Effector CD8-positive, alpha-beta T cell (primary cell): ENCODE results near the gene DNPH1.
A peak's percentile ranks its signal among the peaks of the same experiment; 100 is the strongest.

Experiments used
- DNase-seq: peaks from one replicate; lab custom pipeline; 2025; lab: John Stamatoyannopoulos, UW

The DNPH1 gene

GRCh38 chr6:43263314-43264178 lies 34.3 kb upstream of the DNPH1 start:
- peak; percentile 46 for DNase-seq

DNA sequence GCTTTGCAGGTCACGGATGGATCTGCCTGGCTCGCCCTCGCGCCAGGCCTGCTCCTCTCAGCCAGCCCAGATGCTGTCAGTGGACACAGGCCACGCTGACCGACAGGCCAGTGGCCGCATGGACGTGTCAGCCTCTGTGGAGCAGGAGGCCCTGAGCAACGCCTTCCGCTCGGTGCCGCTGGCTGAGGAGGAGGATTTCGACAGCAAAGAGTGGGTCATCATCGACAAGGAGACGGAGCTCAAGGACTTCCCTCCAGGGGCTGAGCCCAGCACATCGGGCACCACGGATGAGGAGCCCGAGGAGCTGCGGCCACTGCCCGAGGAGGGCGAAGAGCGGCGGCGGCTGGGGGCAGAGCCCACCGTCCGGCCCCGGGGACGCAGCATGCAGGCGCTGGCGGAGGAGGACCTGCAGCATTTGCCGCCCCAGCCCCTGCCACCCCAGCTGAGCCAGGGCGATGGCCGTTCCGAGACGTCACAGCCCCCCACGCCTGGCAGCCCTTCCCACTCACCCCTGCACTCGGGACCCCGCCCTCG lies 33.6 kb upstream of the DNPH1 start:
- no peak for DNase-seq

DNA sequence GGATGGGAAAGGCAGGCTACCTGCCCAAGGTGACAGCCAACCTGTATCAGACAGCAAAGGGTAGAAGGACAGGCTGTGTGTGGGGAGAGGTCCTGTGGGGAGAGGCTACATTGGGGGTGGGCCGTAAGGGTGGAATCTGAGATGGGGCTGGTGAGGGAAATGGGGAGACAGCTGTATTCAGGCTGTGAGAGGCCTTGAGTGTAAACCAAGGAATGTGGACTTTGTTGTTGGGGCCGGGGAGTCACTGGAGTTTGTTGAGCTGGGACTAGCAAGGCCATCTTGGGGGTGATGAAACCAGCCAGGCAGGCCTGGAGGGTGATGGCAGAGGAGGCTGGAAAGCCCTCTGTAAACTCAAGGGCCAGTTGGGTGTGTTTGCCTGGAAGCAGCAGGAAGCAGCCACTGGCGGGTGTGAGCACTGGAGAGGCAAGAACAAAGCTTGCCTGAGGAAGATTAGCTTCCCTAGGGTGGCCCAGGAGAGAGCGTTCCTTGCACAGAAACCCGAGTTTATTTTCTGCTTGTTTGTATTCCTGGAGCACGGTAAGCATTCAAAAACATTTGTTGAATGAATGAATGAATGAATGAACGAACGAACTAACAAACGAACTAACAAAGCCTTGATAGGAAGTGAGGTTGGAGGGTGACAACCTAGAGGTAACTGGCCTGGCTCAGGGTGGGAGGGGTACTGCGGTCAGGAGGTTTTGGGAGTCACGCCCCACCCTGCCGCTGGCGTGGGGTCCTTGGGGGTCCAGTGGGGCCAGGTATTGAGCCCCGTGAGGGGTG lies 32.9 kb upstream of the DNPH1 start:
- no peak for DNase-seq

GRCh38 chr6:43261198-43261597 lies 31.9 kb upstream of the DNPH1 start:
- no peak for DNase-seq

GRCh38 chr6:43260791-43261190 lies 31.5 kb upstream of the DNPH1 start:
- DNase-seq = no peak

GRCh38 chr6:43258807-43259686 lies 29.8 kb upstream of the DNPH1 start:
- DNase-seq = no peak

DNA sequence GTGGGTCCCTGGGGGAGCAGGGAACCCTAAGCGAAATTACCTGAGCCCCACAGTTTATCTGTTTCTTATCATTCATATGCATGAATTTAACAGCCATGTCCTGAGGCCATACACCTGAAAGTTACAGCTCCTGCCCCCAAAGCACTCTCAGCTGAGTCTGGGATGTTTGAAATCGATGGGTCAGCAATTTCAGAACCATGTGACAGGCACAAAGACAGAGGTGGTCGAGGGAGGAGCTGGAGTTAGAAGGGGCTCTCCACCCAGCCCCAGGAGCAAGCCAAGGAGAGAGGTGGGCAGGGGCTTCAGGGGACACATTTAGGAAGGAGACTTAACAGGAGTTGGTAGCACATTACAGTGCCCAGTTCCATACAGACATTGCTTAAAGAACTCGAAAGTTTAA lies 28.9 kb upstream of the DNPH1 start:
- DNase-seq = no peak

- no peak for DNase-seq
Observed at GRCh38 chr6:43257367-43258145, 28.3 kb upstream of the DNPH1 start.

DNA sequence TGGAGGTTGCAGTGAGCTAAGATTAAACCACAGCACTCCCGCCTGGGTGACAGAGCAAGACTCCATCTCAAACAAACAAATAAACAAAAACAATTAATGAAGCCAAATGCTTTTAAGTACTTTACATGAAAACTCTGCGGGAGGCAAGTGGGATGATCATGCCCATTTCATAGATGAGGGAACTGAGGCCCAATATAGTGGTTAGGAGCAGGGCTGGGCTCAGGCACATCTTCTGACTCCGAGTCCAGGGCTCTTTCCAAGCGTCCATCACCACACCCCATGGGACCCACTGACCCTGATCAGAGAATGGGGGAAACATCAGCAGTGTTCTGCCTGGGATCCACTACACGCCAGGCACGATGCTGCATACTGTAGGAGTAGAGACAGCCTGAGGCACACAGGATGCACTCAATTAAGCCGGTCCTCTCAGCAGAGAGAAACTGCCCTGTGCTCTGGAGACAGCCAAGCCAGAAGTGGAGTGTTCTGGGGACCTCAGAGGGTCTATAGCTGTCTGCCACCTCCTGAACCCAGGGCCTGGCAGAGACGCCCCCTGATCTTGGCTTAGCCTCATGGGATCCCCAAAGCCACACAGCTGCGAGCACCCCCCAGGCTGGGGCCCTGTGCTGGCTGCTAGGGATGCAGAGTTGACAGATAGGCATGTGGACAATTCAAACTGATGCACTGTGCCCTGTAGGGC lies 27.5 kb upstream of the DNPH1 start:
- DNase-seq = no peak

DNA sequence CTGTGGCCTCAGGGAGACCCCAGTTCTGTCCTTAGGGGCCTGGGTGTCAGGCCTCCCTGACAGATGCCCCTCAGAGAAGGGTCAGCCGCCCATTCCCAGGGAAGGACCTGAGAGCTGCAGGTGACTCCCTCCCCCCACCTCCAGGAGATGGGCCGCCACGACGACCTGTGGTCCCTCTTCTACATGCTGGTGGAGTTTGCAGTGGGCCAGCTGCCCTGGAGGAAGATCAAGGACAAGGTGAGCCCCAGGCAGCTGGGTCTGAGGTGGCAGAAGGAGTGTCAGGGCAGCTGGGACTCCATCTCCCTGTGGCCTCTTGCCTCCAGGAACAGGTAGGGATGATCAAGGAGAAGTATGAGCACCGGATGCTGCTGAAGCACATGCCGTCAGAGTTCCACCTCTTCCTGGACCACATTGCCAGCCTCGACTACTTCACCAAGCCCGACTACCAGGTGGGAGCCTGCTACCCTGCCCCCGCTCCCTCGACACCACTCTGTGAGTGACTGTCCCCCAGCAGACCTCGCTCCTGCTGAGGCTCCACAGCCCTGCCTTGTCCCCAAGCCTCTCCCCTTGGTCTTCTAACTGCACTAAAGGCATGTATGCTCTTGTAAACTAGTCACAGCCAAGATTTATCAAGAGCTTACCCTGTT lies 26.2 kb upstream of the DNPH1 start:
- no peak for DNase-seq

GRCh38 chr6:43254846-43255245 lies 25.6 kb upstream of the DNPH1 start:
- no peak for DNase-seq

- no peak for DNase-seq
Observed at GRCh38 chr6:43254138-43254817, 25.0 kb upstream of the DNPH1 start.

GRCh38 chr6:43253401-43253800 lies 24.1 kb upstream of the DNPH1 start:
- no peak for DNase-seq

- no peak for DNase-seq
Observed at GRCh38 chr6:43250992-43251373, 21.7 kb upstream of the DNPH1 start.

- DNase-seq = no peak
Observed at GRCh38 chr6:43248791-43249190, 19.5 kb upstream of the DNPH1 start.

GRCh38 chr6:43248101-43248500 lies 18.8 kb upstream of the DNPH1 start:
- DNase-seq = no peak

- DNase-seq = peak; percentile 64
Observed at GRCh38 chr6:43247114-43247999, 18.1 kb upstream of the DNPH1 start.
